Measurements from ENCODE around the gene IZUMO2. TPM values are rescaled to one million over a fixed set of nuclear protein-coding genes. Genes with fewer than 3 reads are reported as not detected.

IZUMO2 gene
- total and polyA plus RNA-seq, 9 of the 15 experiments (the other 6 are each of a cell fraction or from before 2014, with no cell fraction given): not detected

DNA sequence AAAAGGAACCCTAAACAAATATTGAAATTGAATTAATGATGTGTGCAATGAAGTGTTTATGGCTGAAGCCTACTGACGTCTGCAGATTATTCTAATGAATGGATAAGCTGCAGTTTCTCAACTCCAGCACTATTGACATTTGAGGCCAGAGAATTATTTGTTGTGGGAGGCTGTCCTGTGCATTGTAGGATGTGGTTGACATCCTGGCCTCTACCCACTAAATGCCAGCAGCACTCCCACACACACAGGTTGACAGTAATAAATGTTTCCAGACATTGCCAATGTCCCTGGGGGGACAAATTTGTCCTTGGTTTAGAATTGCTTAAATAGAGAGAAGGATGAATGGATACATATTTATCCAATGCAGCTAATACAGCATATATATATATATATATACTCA is 21.1 kb upstream of the IZUMO2 start:
- no peak for DNase-seq (ENCODE audit: extremely low read depth in 1 of 4, low spot score in 3 of 4)
- CTCF ChIA-PET (ENCODE audit: low intra/inter-chr PET ratio): no interaction called here
- no peaks in the 10 kb centered on the region for H3K36me3 ChIP-seq (ENCODE audit: control insufficient read depth, insufficient read depth, low read length)
- H3K4me1 ChIP-seq (replicated peaks in 1 of 2; ENCODE audit: control insufficient read depth in 2 of 2, insufficient read depth in 2 of 2, low read length in 2 of 2): no peaks in the 10 kb centered on the region
- ATAC-seq: no peak
- no peaks in the 10 kb centered on the region for H4K20me1 ChIP-seq (replicated peaks; ENCODE audit: control insufficient read depth, insufficient read depth, low read length)
- H3K4me2 ChIP-seq (ENCODE audit: insufficient read depth, low read length): no peak overlapping the region
- no peak overlapping the region for H3K9ac ChIP-seq (ENCODE audit: insufficient read depth in 1 of 2, low read depth in 2 of 2, low read length in 2 of 2)
- POLR2A ChIA-PET: no interaction called here
- TF ChIP-seq SLC30A9 (CRISPR knock-in tag; IDR thresholded peaks at IDR 0.05) (no peak), RFX1 (IDR thresholded peaks at IDR 0.05) (no peak), DACH1 (IDR thresholded peaks at IDR 0.05; ENCODE audit: partially characterized antibody) (no peak), ZNF75A (CRISPR knock-in tag; IDR thresholded peaks at IDR 0.05) (no peak), ZNF3 (CRISPR knock-in tag; IDR thresholded peaks at IDR 0.05) (no peak), ZKSCAN1 (IDR thresholded peaks at IDR 0.05; ENCODE audit: low read depth, low read length) (no peak), ZNF316 (IDR thresholded peaks at IDR 0.05) (no peak), HNRNPLL (IDR thresholded peaks at IDR 0.05; ENCODE audit: low read depth, low read length, poor library complexity, severe bottlenecking) (no peak), TCF7 (IDR thresholded peaks at IDR 0.05; ENCODE audit: borderline replicate concordance) (no peak), RBM34 (IDR thresholded peaks at IDR 0.05; ENCODE audit: borderline replicate concordance, insufficient read depth, low read length) (no peak), CAMTA2 (CRISPR knock-in tag; conservative IDR thresholded peaks at IDR 0.05) (no peak), SRSF3 (IDR thresholded peaks at IDR 0.05; ENCODE audit: insufficient read depth, low read length) (no peak), GABPB2 (CRISPR knock-in tag; conservative IDR thresholded peaks at IDR 0.05) (no peak), ARHGAP35 (IDR thresholded peaks at IDR 0.05; ENCODE audit: partially characterized antibody) (no peak)
- TF ChIP-seq, protein P1, sequence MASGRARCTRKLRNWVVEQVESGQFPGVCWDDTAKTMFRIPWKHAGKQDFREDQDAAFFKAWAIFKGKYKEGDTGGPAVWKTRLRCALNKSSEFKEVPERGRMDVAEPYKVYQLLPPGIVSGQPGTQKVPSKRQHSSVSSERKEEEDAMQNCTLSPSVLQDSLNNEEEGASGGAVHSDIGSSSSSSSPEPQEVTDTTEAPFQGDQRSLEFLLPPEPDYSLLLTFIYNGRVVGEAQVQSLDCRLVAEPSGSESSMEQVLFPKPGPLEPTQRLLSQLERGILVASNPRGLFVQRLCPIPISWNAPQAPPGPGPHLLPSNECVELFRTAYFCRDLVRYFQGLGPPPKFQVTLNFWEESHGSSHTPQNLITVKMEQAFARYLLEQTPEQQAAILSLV (tag; IDR thresholded peaks at IDR 0.05): no peak
- TF ChIP-seq, protein P2, sequence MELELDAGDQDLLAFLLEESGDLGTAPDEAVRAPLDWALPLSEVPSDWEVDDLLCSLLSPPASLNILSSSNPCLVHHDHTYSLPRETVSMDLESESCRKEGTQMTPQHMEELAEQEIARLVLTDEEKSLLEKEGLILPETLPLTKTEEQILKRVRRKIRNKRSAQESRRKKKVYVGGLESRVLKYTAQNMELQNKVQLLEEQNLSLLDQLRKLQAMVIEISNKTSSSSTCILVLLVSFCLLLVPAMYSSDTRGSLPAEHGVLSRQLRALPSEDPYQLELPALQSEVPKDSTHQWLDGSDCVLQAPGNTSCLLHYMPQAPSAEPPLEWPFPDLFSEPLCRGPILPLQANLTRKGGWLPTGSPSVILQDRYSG (tag; conservative IDR thresholded peaks at IDR 0.05; ENCODE audit: low read depth): no peak
- FAIRE-seq: no peak
- BruUV-seq (replicated peaks): no TSS peak
- H3K27ac ChIP-seq (ENCODE audit: extremely low read depth, low read depth, low read length): no peak overlapping the region
- no peaks in the 10 kb centered on the region for H3K9me3 ChIP-seq (replicated peaks; ENCODE audit: control insufficient read depth, insufficient read depth, low read depth, low read length)
- H3K9me1 ChIP-seq (ENCODE audit: control insufficient read depth, insufficient read depth, low read length): no peaks in the 10 kb centered on the region
- H3K79me2 ChIP-seq (ENCODE audit: control insufficient read depth, insufficient read depth, low read length): no peaks in the 10 kb centered on the region
- WGBS (ENCODE audit: insufficient coverage, low coverage, missing lambda C conversion rate): 0% methylated on average over 1 of the region's 1 CpG
- peaks cover 2 to 11% of the 10 kb centered on the region in 2 experiments for H3K27me3 ChIP-seq (ENCODE audit: control insufficient read depth in 2 of 2, insufficient read depth in 2 of 2, low read length in 2 of 2)
- in situ Hi-C loops (cut with MboI): no loop called here
- intact Hi-C loops (cut with micrococcal nuclease): no loop called here
- H3K4me3 ChIP-seq: no peak overlapping the region
- H2AFZ ChIP-seq (ENCODE audit: low read depth, low read length): no peak overlapping the region
